ENCODE results near the gene GNB1. TPM values are rescaled to one million over a fixed set of nuclear protein-coding genes. Genes with fewer than 3 reads are reported as not detected.

Gene GNB1
- polyA plus RNA-seq, 3 donors: 41.9 to 357 (median 111) TPM

GRCh38 chr1:1938276-1938573 lies 47.3 kb upstream of the GNB1 start:
- 77% methylated on average over 6 of the region's 6 CpGs for WGBS (ENCODE audit: insufficient coverage)
- peaks cover 2 to 5% (median 2%) of the 10 kb centered on the region in 3 donors for H3K27me3 Mint-ChIP-seq (ENCODE audit: low read depth in 3 of 3)
- Histone ChIP-seq H3K9ac (ENCODE audit: insufficient read depth, low read length, poor library complexity, severe bottlenecking) (no peak overlapping the region), H3K79me2 (ENCODE audit: insufficient read depth, low read length) (no peaks in the 10 kb centered on the region), H2AFZ (ENCODE audit: insufficient read depth, low read depth, low read length, poor library complexity, severe bottlenecking) (no peak overlapping the region), H3K9me3 (replicated peaks in 1 of 2; ENCODE audit: control insufficient read depth in 1 of 2, insufficient read depth in 1 of 2, low read length in 2 of 2) (no peaks in the 10 kb centered on the region), H3K4me1 (ENCODE audit: control insufficient read depth in 1 of 2, insufficient read depth in 2 of 2, low read length in 2 of 2) (no peaks in the 10 kb centered on the region), H3K27me3 (ENCODE audit: control insufficient read depth in 2 of 2, insufficient read depth in 2 of 2, low read length in 2 of 2) (no peaks in the 10 kb centered on the region), H4K20me1 (ENCODE audit: insufficient read depth, low read length) (no peaks in the 10 kb centered on the region), H3K4me2 (replicated peaks; ENCODE audit: extremely low read depth, low read length, poor library complexity, severe bottlenecking) (no peak overlapping the region), H3K4me3 (replicated peaks in 1 of 3; ENCODE audit: low read depth in 2 of 3, low read length in 3 of 3) (no peak overlapping the region), H3K27ac (ENCODE audit: low read depth in 1 of 2, low read length in 2 of 2) (no peak overlapping the region), H3K36me3 (replicated peaks in 1 of 2; ENCODE audit: control insufficient read depth in 1 of 2, insufficient read depth in 2 of 2, low read length in 2 of 2) (no peaks in the 10 kb centered on the region)
- DNase-seq: no peak
- TF ChIP-seq CTCF (IDR thresholded peaks at IDR 0.05): no peak
- H3K4me3 Mint-ChIP-seq: no peak overlapping the region
- H3K36me3 Mint-ChIP-seq: no peaks in the 10 kb centered on the region
- H3K27ac Mint-ChIP-seq: no peak overlapping the region
- H3K9me3 Mint-ChIP-seq: peaks cover 0 to 14% (median 4%) of the 10 kb centered on the region in 7 donors
- intact Hi-C loops (cut with micrococcal nuclease): no loop called here
- no peaks in the 10 kb centered on the region for H3K4me1 Mint-ChIP-seq

- H3K9ac ChIP-seq (ENCODE audit: insufficient read depth, low read length, poor library complexity, severe bottlenecking): no peak overlapping the region
- H3K9me3 Mint-ChIP-seq: peaks cover 2 to 14% (median 4%) of the 10 kb centered on the region in 7 donors
- no peaks in the 10 kb centered on the region for H3K9me3 ChIP-seq (replicated peaks in 1 of 2; ENCODE audit: control insufficient read depth in 1 of 2, insufficient read depth in 1 of 2, low read length in 2 of 2)
- 80% methylated on average over 16 of the region's 16 CpGs for WGBS (ENCODE audit: insufficient coverage)
- no peak overlapping the region for H3K4me3 Mint-ChIP-seq
- no peaks in the 10 kb centered on the region for H3K79me2 ChIP-seq (ENCODE audit: insufficient read depth, low read length)
- intact Hi-C loops (cut with micrococcal nuclease): no loop called here
- H3K27ac Mint-ChIP-seq: no peak overlapping the region
- peaks cover 2 to 5% (median 2%) of the 10 kb centered on the region in 3 donors for H3K27me3 Mint-ChIP-seq (ENCODE audit: low read depth in 3 of 3)
- no peak for DNase-seq
- TF ChIP-seq CTCF (IDR thresholded peaks at IDR 0.05): no peak
- H3K4me1 ChIP-seq (ENCODE audit: control insufficient read depth in 1 of 2, insufficient read depth in 2 of 2, low read length in 2 of 2): no peaks in the 10 kb centered on the region
- H2AFZ ChIP-seq (ENCODE audit: insufficient read depth, low read depth, low read length, poor library complexity, severe bottlenecking): no peak overlapping the region
- no peak overlapping the region for H3K27ac ChIP-seq (ENCODE audit: low read depth in 1 of 2, low read length in 2 of 2)
- no peaks in the 10 kb centered on the region for H3K27me3 ChIP-seq (ENCODE audit: control insufficient read depth in 2 of 2, insufficient read depth in 2 of 2, low read length in 2 of 2)
- no peaks in the 10 kb centered on the region for H3K4me1 Mint-ChIP-seq
- no peaks in the 10 kb centered on the region for H4K20me1 ChIP-seq (ENCODE audit: insufficient read depth, low read length)
- no peak overlapping the region for H3K4me2 ChIP-seq (replicated peaks; ENCODE audit: extremely low read depth, low read length, poor library complexity, severe bottlenecking)
- H3K36me3 ChIP-seq (replicated peaks in 1 of 2; ENCODE audit: control insufficient read depth in 1 of 2, insufficient read depth in 2 of 2, low read length in 2 of 2): no peaks in the 10 kb centered on the region
- H3K36me3 Mint-ChIP-seq: no peaks in the 10 kb centered on the region
- H3K4me3 ChIP-seq (replicated peaks in 1 of 3; ENCODE audit: low read depth in 2 of 3, low read length in 3 of 3): no peak overlapping the region
Measured at GRCh38 chr1:1937549-1938275, 46.8 kb upstream of the GNB1 start.
